Mucosa of rectum (tissue), 2 donors: ENCODE measurements around the gene RBPJL.

Experiments used
- H3K27ac ChIP-seq, 2 donors: one replicate each; pipeline ENCODE4 v1.7.0; 2013; ENCODE audit warnings: inconsistent platforms in 2 of 2, low read depth in 2 of 2, low read length in 2 of 2
- H3K27me3 ChIP-seq, 2 donors: one replicate each; pipeline ENCODE4 v1.7.0; 2013; ENCODE audit warnings: low read length in 2 of 2; ENCODE audit not compliant: control insufficient read depth in 2 of 2, insufficient read depth in 2 of 2
- H3K36me3 ChIP-seq, 2 donors: one replicate each; pipeline ENCODE4 v1.7.0; 2013; ENCODE audit warnings: low read length in 2 of 2; ENCODE audit not compliant: control insufficient read depth in 2 of 2, insufficient read depth in 2 of 2
- H3K4me1 ChIP-seq, 2 donors: one replicate each; pipeline ENCODE4 v1.7.0; 2013; ENCODE audit warnings: low read length in 2 of 2, mild to moderate bottlenecking in 1 of 2; ENCODE audit not compliant: control insufficient read depth in 2 of 2, insufficient read depth in 2 of 2
- H3K4me3 ChIP-seq, 2 donors: one replicate each; pipeline ENCODE4 v1.7.0; 2013; ENCODE audit warnings: low read length in 2 of 2
- H3K9ac ChIP-seq, 2 donors: one replicate each; pipeline ENCODE4 v1.7.0; 2013; ENCODE audit warnings: low read length in 2 of 2, low read depth in 1 of 2, mild to moderate bottlenecking in 1 of 2
- H3K9me3 ChIP-seq, 2 donors: one replicate each; pipeline ENCODE4 v1.7.0; 2013; ENCODE audit warnings: low read length in 2 of 2; ENCODE audit not compliant: control insufficient read depth in 2 of 2
- donor health status: healthy.
- donor health status: Normal muscosa, but diverticular disease.

Gene RBPJL

GRCh38 chr20:45341579-45341938 lies 34.9 kb downstream of the RBPJL start:
- no peaks in the 10 kb centered on the region for H3K9me3 ChIP-seq
- peak overlapping the region; percentile 82 to 91 for H3K27ac ChIP-seq
- no peaks in the 10 kb centered on the region for H3K27me3 ChIP-seq
- peaks cover 0 to 6% of the 10 kb centered on the region in 2 donors for H3K36me3 ChIP-seq
- peak overlapping the region; percentile 53 for H3K4me3 ChIP-seq
- peaks cover 94 to 100% of the 10 kb centered on the region in 2 donors for H3K4me1 ChIP-seq
- peak overlapping the region; percentile 38 to 96 for H3K9ac ChIP-seq

- H3K4me3 ChIP-seq: peak overlapping the region; percentile 53 to 79
- H3K27ac ChIP-seq: peak overlapping the region; percentile 82 to 91
- no peaks in the 10 kb centered on the region for H3K9me3 ChIP-seq
- no peaks in the 10 kb centered on the region for H3K27me3 ChIP-seq
- H3K36me3 ChIP-seq: peaks cover 0 to 6% of the 10 kb centered on the region in 2 donors
- H3K9ac ChIP-seq: peak overlapping the region; percentile 58 to 96
- peaks cover 91 to 98% of the 10 kb centered on the region in 2 donors for H3K4me1 ChIP-seq
Measured at GRCh38 chr20:45341939-45342854, 35.6 kb downstream of the RBPJL start.

GRCh38 chr20:45342855-45343531 lies 36.4 kb downstream of the RBPJL start:
- H3K36me3 ChIP-seq: peaks cover 0 to 6% of the 10 kb centered on the region in 2 donors
- H3K9ac ChIP-seq: peak overlapping the region; percentile 58 to 96
- peak overlapping the region; percentile 53 to 79 for H3K4me3 ChIP-seq
- H3K4me1 ChIP-seq: peaks cover 83 to 93% of the 10 kb centered on the region in 2 donors
- H3K27ac ChIP-seq: peak overlapping the region; percentile 82 to 91
- no peaks in the 10 kb centered on the region for H3K27me3 ChIP-seq
- H3K9me3 ChIP-seq: no peaks in the 10 kb centered on the region

GRCh38 chr20:45343532-45344167 lies 37.0 kb downstream of the RBPJL start:
- Histone ChIP-seq H3K27me3 (no peaks in the 10 kb centered on the region), H3K36me3 (peaks cover 0 to 6% of the 10 kb centered on the region in 2 donors), H3K4me3 (peak overlapping the region; percentile 53 to 79), H3K4me1 (peaks cover 77 to 89% of the 10 kb centered on the region in 2 donors), H3K9ac (peak overlapping the region; percentile 48 to 96), H3K9me3 (no peaks in the 10 kb centered on the region), H3K27ac (peak overlapping the region; percentile 82 to 91)

- Histone ChIP-seq H3K4me1 (peaks cover 70 to 84% of the 10 kb centered on the region in 2 donors), H3K9ac (peak overlapping the region; percentile 48 to 96), H3K4me3 (peak overlapping the region; percentile 79 to 94), H3K27ac (peak overlapping the region; percentile 82 to 91), H3K27me3 (no peaks in the 10 kb centered on the region), H3K9me3 (no peaks in the 10 kb centered on the region), H3K36me3 (peaks cover 0 to 6% of the 10 kb centered on the region in 2 donors)
Measured at GRCh38 chr20:45344168-45344860, 37.7 kb downstream of the RBPJL start.

GRCh38 chr20:45345104-45345936 lies 38.7 kb downstream of the RBPJL start:
- Histone ChIP-seq H3K27me3 (no peaks in the 10 kb centered on the region), H3K4me3 (peak overlapping the region; percentile 79 to 94), H3K9ac (peak overlapping the region; percentile 91 to 96), H3K4me1 (peaks cover 61 to 74% of the 10 kb centered on the region in 2 donors), H3K9me3 (no peaks in the 10 kb centered on the region), H3K27ac (peak overlapping the region; percentile 82 to 91), H3K36me3 (peaks cover 0 to 3% of the 10 kb centered on the region in 2 donors)

- Histone ChIP-seq H3K9ac (peak overlapping the region; percentile 91 to 96), H3K4me1 (peaks cover 52 to 64% of the 10 kb centered on the region in 2 donors), H3K9me3 (no peaks in the 10 kb centered on the region), H3K4me3 (peak overlapping the region; percentile 79 to 94), H3K27ac (peak overlapping the region; percentile 82 to 91), H3K27me3 (no peaks in the 10 kb centered on the region), H3K36me3 (no peaks in the 10 kb centered on the region)
Measured at GRCh38 chr20:45346291-45346718, 39.7 kb downstream of the RBPJL start.

- peak overlapping the region; percentile 91 to 96 for H3K9ac ChIP-seq
- H3K4me3 ChIP-seq: peak overlapping the region; percentile 79 to 94
Measured at GRCh38 chr20:45346851-45347250, 40.2 kb downstream of the RBPJL start.

More at GRCh38 chr20:45346851-45347250, 40.2 kb downstream of the RBPJL start:
- Histone ChIP-seq H3K9me3 (no peaks in the 10 kb centered on the region), H3K27ac (peak overlapping the region; percentile 82 to 91), H3K27me3 (no peaks in the 10 kb centered on the region), H3K4me1 (peaks cover 46 to 58% of the 10 kb centered on the region in 2 donors), H3K36me3 (no peaks in the 10 kb centered on the region)
